HG02870 (cell line): Measurements from ENCODE around the gene SYNE4.
"Not testable (repeated sequence)": the region's sequence is repeated elsewhere in the genome, so short reads cannot be mapped to it uniquely, and the experiment has no call there.

Source experiments
- ATAC-seq: cut with Tn5 transposase; IDR thresholded peaks from one replicate; pipeline ENCODE4 v1.9.1; 2021; ENCODE audit warnings: mild to moderate bottlenecking, moderate library complexity; ENCODE audit not compliant: unreplicated experiment

SYNE4 gene

GRCh38 chr19:35957411-35957810 is 51.2 kb downstream of the SYNE4 start:
- not testable (repeated sequence) for ATAC-seq

GRCh38 chr19:35955881-35956634 is 52.6 kb downstream of the SYNE4 start:
- ATAC-seq = no peak
